HCT116 (cell line): ENCODE data around the gene PKN1. TPM values are rescaled to one million over a fixed set of nuclear protein-coding genes. Genes with fewer than 3 reads are reported as not detected.

Experiments used
- ATAC-seq: fragments of 200-7000 bp; cut with Tn5 transposase; 2 replicates; pipeline ENCODE4 v1.9.1; 2020; ENCODE audit warnings: mild to moderate bottlenecking, moderate library complexity
- BruUV-seq: library from RNA; stranded (reverse); fragments of 400-500 nt; replicated peaks from 2 replicates; lab custom pipeline; 2021; lab: Mats Ljungman, UMichigan
- CTCF ChIA-PET: fragments of 300-600 bp; sonication (Branson Sonifier 250); formaldehyde crosslinking; loops from one replicate; lab custom pipeline; 2021; ENCODE audit warnings: antibody characterized with exemption; lab: Charles Lee
- POLR2A ChIA-PET: fragments of 300-600, 350-600 bp; sonication (Branson Sonifier 250); formaldehyde crosslinking; loops from one replicate; lab custom pipeline; 2021; ENCODE audit warnings: antibody characterized with exemption; lab: Charles Lee
- RAD21 ChIA-PET, 2 experiments: fragments of 300-600 bp; sonication (Branson Sonifier 250); formaldehyde crosslinking; loops; one replicate each; lab custom pipeline; 2023; ENCODE audit warnings: low total read pairs in 2 of 2; ENCODE audit not compliant: uncharacterized antibody in 2 of 2, unreplicated experiment in 2 of 2, low non-redundant PET in 1 of 2; lab: Charles Lee
- DNase-seq: peaks from one replicate; pipeline ENCODE4 v3.0.0-alpha.2; 2010; ENCODE audit warnings: low read depth, low spot score
- H2AFZ ChIP-seq: fragments of 200-600 bp; shearing (Covaris generic), sonication (generic); 2 replicates; pipeline ENCODE4 v1.6.1; 2017; ENCODE audit warnings: low read depth, mixed run types, mixed read lengths, antibody characterized with exemption, low read length; ENCODE audit not compliant: poor library complexity, severe bottlenecking
- H3K27ac ChIP-seq: 2 replicates; pipeline ENCODE4 v1.5.1; 2012; ENCODE audit warnings: low read depth, low read length
- H3K27me3 ChIP-seq: fragments of 200-600 bp; sonication (generic); 2 replicates; pipeline ENCODE4 v1.6.1; 2016; ENCODE audit warnings: mixed run types, low read length, mixed read lengths; ENCODE audit not compliant: insufficient read depth
- H3K36me3 ChIP-seq, 2 experiments: fragments of 200-500 bp in 1 of 2; fragments of 200-600 bp in 1 of 2; sonication (Bioruptor generic) in 1 of 2; sonication (generic) in 1 of 2; 2 replicates each; pipeline versions ENCODE4 v1.5.1 to v1.6.1; 2014 to 2016; ENCODE audit warnings: low read length in 2 of 2, inconsistent platforms in 1 of 2, mixed read lengths in 1 of 2, mixed run types in 1 of 2; ENCODE audit not compliant: insufficient read depth in 2 of 2, control insufficient read depth in 1 of 2
- H3K4me1 ChIP-seq, 2 experiments: fragments of 200-600 bp in 1 of 2; sonication (generic) in 1 of 2; 2 replicates each; pipeline versions ENCODE4 v1.5.1 to v1.6.1; 2012 to 2017; ENCODE audit warnings: low read length in 2 of 2, inconsistent platforms in 1 of 2, mild to moderate bottlenecking in 1 of 2, mixed read lengths in 1 of 2, mixed run types in 1 of 2, moderate library complexity in 1 of 2; ENCODE audit not compliant: insufficient read depth in 2 of 2, control insufficient read depth in 1 of 2
- H3K4me2 ChIP-seq: fragments of 200-600 bp; sonication (generic); 2 replicates; pipeline ENCODE4 v1.6.1; 2017; ENCODE audit warnings: mixed run types, low read length, mixed read lengths
- H3K4me3 ChIP-seq, 2 experiments: fragments of 200-600 bp in 1 of 2; sonication (generic) in 1 of 2; replicated peaks in 1 of 2; 2 replicates each; pipeline ENCODE4 v1.5.1; 2011 to 2016; ENCODE audit warnings: low read length in 2 of 2, control low read depth in 1 of 2, low read depth in 1 of 2, mild to moderate bottlenecking in 1 of 2, mixed read lengths in 1 of 2, mixed run types in 1 of 2
- H3K79me2 ChIP-seq: fragments of 200-600 bp; sonication (generic); 2 replicates; pipeline ENCODE4 v1.6.1; 2017; ENCODE audit warnings: mild to moderate bottlenecking, mixed run types, low read length, moderate library complexity, mixed read lengths; ENCODE audit not compliant: insufficient read depth
- H3K9ac ChIP-seq: fragments of 200-600 bp; sonication (generic); 2 replicates; pipeline ENCODE4 v1.6.1; 2016; ENCODE audit warnings: low read length, mixed read lengths
- H3K9me2 ChIP-seq: fragments of 200-600 bp; sonication (generic), shearing (Covaris generic); 2 replicates; pipeline ENCODE4 v1.6.1; 2017; ENCODE audit warnings: mixed run types, mild to moderate bottlenecking, moderate library complexity; ENCODE audit not compliant: insufficient read depth
- H3K9me3 ChIP-seq, 2 experiments: fragments of 200-500 bp in 1 of 2; fragments of 200-600 bp in 1 of 2; sonication (Bioruptor generic) in 1 of 2; sonication (generic) in 1 of 2; 2 replicates each; pipeline ENCODE4 v1.6.1; 2014 to 2017; ENCODE audit warnings: low read length in 2 of 2, mixed read lengths in 2 of 2, inconsistent platforms in 1 of 2, low read depth in 1 of 2, mild to moderate bottlenecking in 1 of 2, mixed run types in 1 of 2, moderate library complexity in 1 of 2; ENCODE audit not compliant: control insufficient read depth in 1 of 2, insufficient read depth in 1 of 2
- H4K20me1 ChIP-seq: fragments of 200-600 bp; sonication (generic), shearing (Covaris generic); 2 replicates; pipeline ENCODE4 v1.6.1; 2017; ENCODE audit warnings: mixed run types, mild to moderate bottlenecking, moderate library complexity; ENCODE audit not compliant: insufficient read depth
- EGR1 ChIP-seq: IDR thresholded peaks from 2 replicates; pipeline ENCODE4 v1.6.1; 2012; ENCODE audit warnings: low read depth
- ELF1 ChIP-seq: IDR thresholded peaks from 2 replicates; pipeline ENCODE4 v1.6.1; 2012; ENCODE audit warnings: low read depth, borderline replicate concordance
- EZH2phosphoT487 ChIP-seq: fragments of 200-600 bp; IDR thresholded peaks from 2 replicates; pipeline ENCODE4 v1.6.1; 2018; ENCODE audit warnings: antibody characterized with exemption, borderline replicate concordance
- FOSL1 ChIP-seq: IDR thresholded peaks from 2 replicates; pipeline ENCODE4 v1.6.1; 2012; ENCODE audit warnings: low read depth
- POLR2AphosphoS5 ChIP-seq: IDR thresholded peaks from 2 replicates; pipeline ENCODE4 v1.6.1; 2011; ENCODE audit warnings: mild to moderate bottlenecking, low read depth, low read length, moderate library complexity
- RAD21 ChIP-seq: IDR thresholded peaks from 2 replicates; pipeline ENCODE4 v1.6.1; 2012; ENCODE audit warnings: low read depth, mild to moderate bottlenecking
- SP1 ChIP-seq: IDR thresholded peaks from 2 replicates; pipeline ENCODE4 v1.6.1; 2012; ENCODE audit warnings: low read depth
- YY1 ChIP-seq: IDR thresholded peaks from 2 replicates; pipeline ENCODE4 v1.6.1; 2011; ENCODE audit warnings: low read length, low read depth, moderate library complexity, mild to moderate bottlenecking; ENCODE audit not compliant: insufficient replicate concordance; ENCODE audit errors: extremely low read depth
- ZFX ChIP-seq: fragments of 450-650 bp; IDR thresholded peaks from 2 replicates; pipeline ENCODE4 v1.6.1; 2017
- ZNF274 ChIP-seq: fragments of 200-500 bp; sonication (Bioruptor generic); IDR thresholded peaks from 2 replicates; pipeline ENCODE4 v1.6.1; 2014; ENCODE audit warnings: mild to moderate bottlenecking, low read depth, low read length, inconsistent platforms
- intact Hi-C: fragments of 100-400 bp; cut with micrococcal nuclease; formaldehyde crosslinking; loops from 2 replicates; pipeline ENCODE4 v1.10.0; 2022
- total RNA-seq: library from RNA; stranded (reverse); gene quantifications from one replicate; pipeline ENCODE4 v1.2.1, GENCODE V29; 2021; ENCODE audit not compliant: unreplicated experiment
- TF ChIP-seq, protein P1 (sequence below), 3 experiments: fragments of 200-600 bp in 1 of 3; sonication (generic) in 1 of 3; IDR thresholded peaks in 2 of 3; conservative IDR thresholded peaks in 1 of 3; 2 replicates each; pipeline ENCODE4 v1.5.1; 2012 to 2017; ENCODE audit warnings: low read depth in 2 of 3, low read length in 2 of 3, antibody characterized with exemption in 1 of 3, borderline replicate concordance in 1 of 3, control low read depth in 1 of 3, mild to moderate bottlenecking in 1 of 3, mixed read lengths in 1 of 3, mixed run types in 1 of 3, moderate library complexity in 1 of 3; ENCODE audit not compliant: insufficient read depth in 1 of 3

The PKN1 gene
- total RNA-seq, 1 experiment from 2014 or later = 248 TPM

DNA sequence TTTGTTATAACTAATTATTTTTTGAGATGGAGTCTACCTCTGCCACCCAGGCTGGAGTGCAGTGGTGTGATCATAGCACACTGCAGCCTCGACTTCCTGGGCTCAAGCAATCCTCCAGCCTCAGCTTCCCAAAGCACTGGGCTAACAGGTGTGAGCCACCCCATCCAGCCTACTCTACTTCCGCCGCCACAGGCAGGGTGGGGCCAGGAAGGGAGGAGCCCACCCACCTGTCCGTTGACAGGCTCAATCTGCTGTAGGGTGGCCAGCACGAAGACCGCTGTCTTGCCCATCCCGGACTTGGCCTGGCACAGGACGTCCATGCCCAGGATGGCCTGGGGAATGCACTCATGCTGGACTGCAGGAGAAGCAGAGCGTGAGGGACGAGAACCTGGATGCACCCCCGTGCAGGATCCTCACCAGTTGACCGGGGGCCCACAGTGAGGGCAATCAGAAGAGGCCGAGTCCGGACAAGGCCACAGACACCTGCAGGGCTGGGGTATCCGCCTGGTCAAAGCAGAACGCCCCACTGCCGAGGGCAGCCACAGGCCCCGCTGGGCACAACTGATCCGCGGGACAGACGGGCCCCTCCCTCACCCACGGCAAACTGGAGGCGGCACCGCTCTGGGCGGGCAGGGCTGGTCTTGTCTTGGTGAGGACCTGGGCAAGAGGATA is 20.6 kb upstream of the PKN1 start:
- ATAC-seq (no peak), DNase-seq (no peak)
- no peak overlapping the region for H3K4me2 ChIP-seq
- peaks cover 79% of the 10 kb centered on the region for H3K79me2 ChIP-seq
- H3K4me3 ChIP-seq = no peak overlapping the region
- no peak overlapping the region; the same call in 1 of the 2 replicates for H3K27ac ChIP-seq
- no peaks in the 10 kb centered on the region for H3K27me3 ChIP-seq
- H3K9ac ChIP-seq = no peak overlapping the region
- H3K9me3 ChIP-seq = no peaks in the 10 kb centered on the region
- no TSS peak for BruUV-seq
- intact Hi-C loops = no loop called here
- TF ChIP-seq RAD21 (no peak), ZFX (no peak), FOSL1 (no peak), SP1 (no peak), POLR2AphosphoS5 (no peak), EZH2phosphoT487 (no peak), ELF1 (no peak), ZNF274 (no peak), EGR1 (no peak), YY1 (no peak)
- TF ChIP-seq, protein P1, sequence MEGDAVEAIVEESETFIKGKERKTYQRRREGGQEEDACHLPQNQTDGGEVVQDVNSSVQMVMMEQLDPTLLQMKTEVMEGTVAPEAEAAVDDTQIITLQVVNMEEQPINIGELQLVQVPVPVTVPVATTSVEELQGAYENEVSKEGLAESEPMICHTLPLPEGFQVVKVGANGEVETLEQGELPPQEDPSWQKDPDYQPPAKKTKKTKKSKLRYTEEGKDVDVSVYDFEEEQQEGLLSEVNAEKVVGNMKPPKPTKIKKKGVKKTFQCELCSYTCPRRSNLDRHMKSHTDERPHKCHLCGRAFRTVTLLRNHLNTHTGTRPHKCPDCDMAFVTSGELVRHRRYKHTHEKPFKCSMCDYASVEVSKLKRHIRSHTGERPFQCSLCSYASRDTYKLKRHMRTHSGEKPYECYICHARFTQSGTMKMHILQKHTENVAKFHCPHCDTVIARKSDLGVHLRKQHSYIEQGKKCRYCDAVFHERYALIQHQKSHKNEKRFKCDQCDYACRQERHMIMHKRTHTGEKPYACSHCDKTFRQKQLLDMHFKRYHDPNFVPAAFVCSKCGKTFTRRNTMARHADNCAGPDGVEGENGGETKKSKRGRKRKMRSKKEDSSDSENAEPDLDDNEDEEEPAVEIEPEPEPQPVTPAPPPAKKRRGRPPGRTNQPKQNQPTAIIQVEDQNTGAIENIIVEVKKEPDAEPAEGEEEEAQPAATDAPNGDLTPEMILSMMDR (IDR thresholded peaks at IDR 0.05 in 2 of 3, conservative IDR thresholded peaks at IDR 0.05 in 1 of 3; ENCODE audit: borderline replicate concordance in 1 of 3, insufficient read depth in 1 of 3, low read depth in 2 of 3, low read length in 2 of 3) = no peak
- H3K4me1 ChIP-seq = peaks cover 4 to 14% of the 10 kb centered on the region in 2 experiments
- peaks cover 38 to 57% of the 10 kb centered on the region in 2 experiments for H3K36me3 ChIP-seq
- ChIA-PET POLR2A (no interaction called here), RAD21 (no interaction called here), CTCF (interaction anchor here (1.0 kb wide), 1 partner anchor 276 kb away, joined by 3 read pairs; the partner anchor contains the start of gene ASF1B)
- H2AFZ ChIP-seq = no peak overlapping the region
- peaks cover 21% of the 10 kb centered on the region; the same call in 1 of the 2 replicates for H4K20me1 ChIP-seq
- H3K9me2 ChIP-seq = no peaks in the 10 kb centered on the region
